SK-N-SH treated with all-trans-retinoic acid at 6 μM for 48 hours (cell line): ENCODE data around the gene CDK15.

ENCODE experiments used
- ATAC-seq: fragments of 200-7000 bp; cut with Tn5 transposase; 3 replicates; pipeline ENCODE4 v1.9.1; 2020; ENCODE audit warnings: mild to moderate bottlenecking, moderate library complexity
- ARNTL ChIP-seq: fragments of 450-650 bp; formaldehyde crosslinking; IDR thresholded peaks from 2 replicates; pipeline ENCODE4 v1.5.0; 2020; ENCODE audit warnings: low read depth, mild to moderate bottlenecking, moderate library complexity, borderline replicate concordance
- CREB5 ChIP-seq: fragments of 250-450 bp; sonication (Bioruptor Pico); IDR thresholded peaks from 2 replicates; pipeline ENCODE4 v1.5.1; 2020; ENCODE audit warnings: low read depth, mild to moderate bottlenecking, moderate library complexity
- CSDC2 ChIP-seq: fragments of 250-450 bp; sonication (Bioruptor Pico); IDR thresholded peaks from 2 replicates; pipeline ENCODE4 v1.5.0; 2020; ENCODE audit warnings: mild to moderate bottlenecking, moderate library complexity
- ESRRG ChIP-seq: fragments of 250-450 bp; sonication (Bioruptor Pico); IDR thresholded peaks from 2 replicates; pipeline ENCODE4 v1.6.1; 2021; ENCODE audit warnings: mild to moderate bottlenecking
- GLIS3 ChIP-seq: fragments of 250-450 bp; sonication (Bioruptor Pico); IDR thresholded peaks from 2 replicates; pipeline ENCODE4 v1.5.0; 2020; ENCODE audit warnings: mild to moderate bottlenecking, moderate library complexity
- OSR1 ChIP-seq: fragments of 250-450 bp; sonication (Bioruptor Pico); IDR thresholded peaks from 2 replicates; pipeline ENCODE4 v1.8.0; 2022; ENCODE audit warnings: moderate library complexity, mild to moderate bottlenecking, inconsistent platforms
- POU6F1 ChIP-seq: fragments of 250-450 bp; sonication (Bioruptor Pico); IDR thresholded peaks from 2 replicates; pipeline ENCODE4 v1.8.0; 2021; ENCODE audit warnings: low read depth, mild to moderate bottlenecking, moderate library complexity, borderline replicate concordance
- PPARA ChIP-seq: fragments of 250-450 bp; sonication (Bioruptor Pico); IDR thresholded peaks from 2 replicates; pipeline ENCODE4 v1.5.0; 2020; ENCODE audit warnings: mild to moderate bottlenecking, borderline replicate concordance
- RARB ChIP-seq: fragments of 250-450 bp; sonication (Bioruptor Pico); IDR thresholded peaks from 2 replicates; pipeline ENCODE4 v1.8.0; 2021; ENCODE audit warnings: mild to moderate bottlenecking, moderate library complexity
- SNAI2 ChIP-seq: fragments of 250-450 bp; sonication (Bioruptor Pico); IDR thresholded peaks from 2 replicates; pipeline ENCODE4 v1.5.0; 2020; ENCODE audit warnings: mild to moderate bottlenecking, moderate library complexity
- TCF4 ChIP-seq: fragments of 250-450 bp; sonication (Bioruptor Pico); IDR thresholded peaks from 2 replicates; pipeline ENCODE4 v1.8.0; 2021; ENCODE audit warnings: mild to moderate bottlenecking, moderate library complexity, borderline replicate concordance
- TOX ChIP-seq: fragments of 250-450 bp; sonication (Bioruptor Pico); IDR thresholded peaks from 2 replicates; pipeline ENCODE4 v1.8.0; 2021; ENCODE audit warnings: mild to moderate bottlenecking, moderate library complexity, borderline replicate concordance
- TSHZ2 ChIP-seq: fragments of 250-450 bp; sonication (Bioruptor Pico); IDR thresholded peaks from 2 replicates; pipeline ENCODE4 v1.5.0; 2020; ENCODE audit warnings: mild to moderate bottlenecking, moderate library complexity
- ZFP3 ChIP-seq: fragments of 250-450 bp; sonication (Bioruptor Pico); IDR thresholded peaks from 2 replicates; pipeline ENCODE4 v1.5.0; 2020; ENCODE audit warnings: mild to moderate bottlenecking, moderate library complexity
- ZFP30 ChIP-seq: fragments of 450-650 bp; formaldehyde crosslinking; IDR thresholded peaks from 2 replicates; pipeline ENCODE4 v1.5.0; 2022; ENCODE audit warnings: mild to moderate bottlenecking, moderate library complexity
- ZNF8 ChIP-seq: fragments of 450-650 bp; formaldehyde crosslinking; IDR thresholded peaks from 2 replicates; pipeline ENCODE4 v1.5.0; 2020; ENCODE audit warnings: mild to moderate bottlenecking, moderate library complexity
- TF ChIP-seq, protein P1 (sequence below): fragments of 250-450 bp; sonication (Bioruptor Pico); IDR thresholded peaks from 2 replicates; pipeline ENCODE4 v1.5.1; 2021; ENCODE audit warnings: mild to moderate bottlenecking, moderate library complexity

CDK15 gene

GRCh38 chr2:201855356-201855755 lies 49.0 kb downstream of the CDK15 start:
- TF ChIP-seq TSHZ2 = no peak
- TF ChIP-seq ESRRG (CRISPR knock-in tag) = no peak

GRCh38 chr2:201857326-201857725 lies 51.0 kb downstream of the CDK15 start:
- ATAC-seq = no peak
- TF ChIP-seq CSDC2 (CRISPR knock-in tag) (no peak), GLIS3 (CRISPR knock-in tag) (no peak), ARNTL (CRISPR knock-in tag) (no peak), CREB5 (CRISPR knock-in tag) (no peak), RARB (CRISPR knock-in tag) (no peak), TSHZ2 (no peak), ZFP3 (CRISPR knock-in tag) (no peak), TOX (CRISPR knock-in tag) (no peak), SNAI2 (no peak), ZNF8 (no peak), OSR1 (no peak), ESRRG (CRISPR knock-in tag) (no peak), TCF4 (CRISPR knock-in tag) (no peak), ZFP30 (CRISPR knock-in tag) (no peak), PPARA (CRISPR knock-in tag) (no peak)
- TF ChIP-seq, protein P1, sequence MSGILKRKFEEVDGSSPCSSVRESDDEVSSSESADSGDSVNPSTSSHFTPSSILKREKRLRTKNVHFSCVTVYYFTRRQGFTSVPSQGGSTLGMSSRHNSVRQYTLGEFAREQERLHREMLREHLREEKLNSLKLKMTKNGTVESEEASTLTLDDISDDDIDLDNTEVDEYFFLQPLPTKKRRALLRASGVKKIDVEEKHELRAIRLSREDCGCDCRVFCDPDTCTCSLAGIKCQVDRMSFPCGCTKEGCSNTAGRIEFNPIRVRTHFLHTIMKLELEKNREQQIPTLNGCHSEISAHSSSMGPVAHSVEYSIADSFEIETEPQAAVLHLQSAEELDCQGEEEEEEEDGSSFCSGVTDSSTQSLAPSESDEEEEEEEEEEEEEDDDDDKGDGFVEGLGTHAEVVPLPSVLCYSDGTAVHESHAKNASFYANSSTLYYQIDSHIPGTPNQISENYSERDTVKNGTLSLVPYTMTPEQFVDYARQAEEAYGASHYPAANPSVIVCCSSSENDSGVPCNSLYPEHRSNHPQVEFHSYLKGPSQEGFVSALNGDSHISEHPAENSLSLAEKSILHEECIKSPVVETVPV (CRISPR knock-in tag) = no peak

More at GRCh38 chr2:201855356-201855755, 49.0 kb downstream of the CDK15 start:
- ATAC-seq = no peak

GRCh38 chr2:201858281-201859184 lies 52.2 kb downstream of the CDK15 start:
- no peak for ATAC-seq

More at GRCh38 chr2:201858281-201859184, 52.2 kb downstream of the CDK15 start:
- TF ChIP-seq TOX (CRISPR knock-in tag) (no peak), POU6F1 (CRISPR knock-in tag) (no peak)
